Measurements from ENCODE around the gene MTHFSD.

GRCh38 chr16:86512301-86512859 lies 42.7 kb downstream of the MTHFSD start:
- TF ChIP-seq CTCF (IDR thresholded peaks at IDR 0.05) (no peak), POLR2AphosphoS5 (IDR thresholded peaks at IDR 0.05) (no peak), POLR2A (IDR thresholded peaks at IDR 0.05) (no peak)
